ENCODE measurements around the gene TAGLN.
A peak's percentile ranks its signal among the peaks of the same experiment; 100 is the strongest.

The TAGLN gene

DNA sequence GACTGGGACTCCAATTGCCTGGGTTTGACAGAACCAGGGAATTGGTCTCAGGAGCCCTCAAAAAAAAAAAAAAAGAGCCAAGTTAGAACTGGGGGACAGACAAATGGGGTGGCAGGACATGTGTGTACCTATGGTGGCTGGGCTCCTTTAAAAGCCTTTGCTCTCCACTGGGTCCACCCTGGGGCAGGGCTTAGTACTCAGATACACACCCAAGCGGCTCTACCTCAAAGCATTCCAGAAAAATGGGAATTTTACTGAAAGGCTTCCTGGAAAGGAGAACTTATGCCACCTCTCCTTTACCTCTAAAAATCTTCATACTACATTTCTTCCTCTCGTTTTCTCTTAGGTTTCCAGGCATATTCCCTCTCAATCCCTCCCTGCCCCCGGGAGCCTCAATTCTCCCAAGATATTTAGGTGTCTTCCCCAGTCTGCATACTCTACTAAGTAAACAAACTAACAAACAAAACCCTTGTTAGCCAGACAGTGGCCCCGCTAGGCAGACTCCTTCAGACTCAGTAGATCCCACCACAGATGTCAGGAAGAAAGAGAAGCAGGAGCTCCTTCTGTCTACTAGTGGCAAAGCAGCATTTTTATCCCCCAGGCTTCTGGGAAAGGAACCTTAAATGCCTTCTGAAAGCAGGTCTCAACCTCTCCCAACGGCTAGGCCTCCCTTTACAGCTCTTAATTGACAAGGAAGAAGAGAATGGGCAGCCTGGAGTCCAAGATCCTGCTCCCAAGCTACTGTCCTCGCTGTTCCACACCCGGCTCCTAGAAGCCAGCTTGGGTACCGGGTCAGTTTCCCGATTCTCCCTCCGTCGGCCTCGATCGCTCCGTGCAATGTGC lies 32.0 kb downstream of the TAGLN start:
- DNase-seq (ENCODE audit: low read depth), result no peak

DNA sequence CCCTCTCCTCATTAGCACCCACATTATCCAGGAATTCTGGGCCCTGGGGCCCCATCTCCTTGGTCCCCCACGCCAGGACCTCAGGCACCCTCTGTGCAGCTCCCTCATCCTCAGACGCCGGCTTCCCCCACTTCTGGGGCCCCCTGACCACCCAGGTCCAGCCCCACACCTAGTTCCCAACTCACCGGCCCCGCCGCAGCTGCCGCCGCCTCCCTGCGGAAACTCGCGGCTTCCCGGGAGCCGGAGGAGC lies 32.6 kb downstream of the TAGLN start, which contains the start of gene PCSK7:
PCSK7 (minus strand) TSS at position 232 of the 250 bp plus-strand sequence. CDS start 2,229 bp downstream, outside the sequence.
- no peak for DNase-seq (ENCODE audit: low read depth)

DNA sequence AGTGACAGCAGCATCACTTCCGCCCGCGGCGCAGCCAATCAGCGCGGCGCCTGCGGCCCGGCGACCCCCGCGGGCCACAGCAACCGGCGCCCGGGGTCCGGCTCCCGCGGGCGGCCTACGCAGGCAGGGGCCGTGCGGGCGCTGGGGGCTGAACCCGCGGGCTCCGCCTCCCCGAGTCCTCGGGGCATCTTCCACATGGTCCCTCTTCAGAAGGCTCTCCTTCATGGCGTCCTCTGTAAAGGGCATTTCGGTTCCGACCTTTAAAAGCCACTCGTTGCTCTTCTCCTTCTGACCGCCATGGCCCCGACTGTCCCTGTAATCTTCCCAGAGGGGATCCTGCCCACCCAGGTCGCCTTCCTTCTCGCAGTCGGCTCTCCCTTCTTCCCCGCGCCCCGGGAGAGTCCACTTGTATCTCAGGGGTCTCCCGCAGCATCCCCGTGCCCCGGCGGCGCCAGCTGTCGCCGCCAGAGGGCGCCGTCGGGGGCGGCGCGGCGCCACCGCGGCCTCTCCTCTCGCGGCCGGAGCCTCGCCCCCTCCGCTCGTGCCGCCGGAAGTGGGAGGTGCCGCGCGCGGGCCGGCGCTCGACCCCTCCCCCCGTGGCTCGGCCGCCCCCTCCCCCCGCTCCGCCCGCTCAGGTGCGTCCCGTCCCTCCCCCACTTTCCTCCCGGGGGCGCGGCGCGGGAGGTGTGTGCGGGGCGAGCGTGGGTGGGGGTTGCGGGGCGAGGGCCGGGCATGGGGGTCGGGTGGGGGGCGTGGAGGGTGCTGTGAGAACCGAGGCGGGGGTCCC lies 33.1 kb downstream of the TAGLN start, which contains the start of gene RNF214:
RNF214 (plus strand) TSS at position 580 of the 787 bp plus-strand sequence. CDS start 1,602 bp downstream, outside the sequence.
- DNase-seq (ENCODE audit: low read depth), result peak; percentile 72

DNA sequence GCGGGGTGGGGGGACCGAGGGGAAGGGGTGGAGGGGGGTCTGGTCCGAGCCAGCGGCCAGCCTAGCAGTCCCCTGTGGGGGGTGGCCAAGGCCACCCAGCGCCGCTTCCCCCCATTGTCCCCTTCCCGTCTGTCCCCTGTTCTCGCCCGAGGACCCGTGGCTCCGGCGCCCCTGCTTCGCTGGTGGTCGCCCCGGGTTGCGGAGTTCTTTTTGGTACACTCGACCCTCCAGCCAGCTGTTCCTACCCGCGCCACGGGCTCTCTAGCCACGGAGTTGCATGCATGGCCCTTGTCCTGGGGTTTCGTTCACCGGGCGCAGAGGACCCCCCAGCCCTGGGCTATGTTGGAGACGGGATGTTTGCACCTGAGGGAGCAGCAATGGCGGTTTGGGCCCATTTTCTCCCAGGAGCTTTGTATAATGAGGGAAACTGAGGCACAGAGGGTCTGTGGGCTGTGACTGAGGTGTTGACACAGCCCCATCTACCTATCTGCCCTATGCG lies 33.8 kb downstream of the TAGLN start:
- DNase-seq (ENCODE audit: low read depth), result no peak

- no peak for DNase-seq (ENCODE audit: low read depth)
Measured at GRCh38 chr11:117238221-117238620, 39.1 kb downstream of the TAGLN start.

DNA sequence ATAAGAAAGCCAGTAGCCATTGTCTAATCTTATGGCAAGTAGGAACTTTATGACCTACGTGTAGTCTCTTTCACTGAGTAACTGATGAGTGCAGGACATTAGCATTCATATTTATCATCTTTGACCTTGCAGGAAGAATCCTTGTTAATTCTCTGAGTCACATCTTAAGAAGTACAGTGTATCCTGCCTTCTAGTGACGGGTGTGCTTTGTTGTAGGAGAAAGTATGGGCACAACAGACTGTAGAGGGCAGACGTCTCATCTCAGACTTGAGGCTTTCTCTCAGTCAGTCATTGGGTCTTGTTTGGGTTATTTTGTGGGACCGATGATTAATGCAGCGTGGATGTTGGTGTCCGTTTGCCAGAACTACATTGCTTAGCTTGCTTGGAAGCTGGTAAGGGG lies 40.1 kb downstream of the TAGLN start:
- no peak for DNase-seq (ENCODE audit: low read depth)

GRCh38 chr11:117248341-117248740 lies 49.2 kb downstream of the TAGLN start:
- DNase-seq (ENCODE audit: low read depth), result no peak

DNA sequence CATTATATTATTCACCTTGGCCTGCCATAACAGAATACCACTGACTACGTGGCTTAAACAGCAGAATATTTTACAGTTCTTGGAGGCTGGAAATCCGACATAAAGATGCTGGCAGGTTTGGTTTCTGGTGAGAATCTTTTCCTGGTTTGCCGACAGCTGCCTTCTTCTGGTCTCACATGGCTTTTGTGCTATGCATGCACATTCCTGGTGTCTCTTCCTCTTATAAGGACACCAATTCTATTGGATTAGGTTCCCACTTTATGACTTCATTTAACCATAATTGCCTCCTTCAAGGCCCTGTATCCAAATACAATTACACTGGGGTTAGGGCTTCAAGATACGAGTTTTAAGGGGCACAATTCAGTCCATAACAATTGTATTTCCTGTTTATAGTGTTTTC lies 50.4 kb downstream of the TAGLN start:
- no peak for DNase-seq (ENCODE audit: low read depth)

DNA sequence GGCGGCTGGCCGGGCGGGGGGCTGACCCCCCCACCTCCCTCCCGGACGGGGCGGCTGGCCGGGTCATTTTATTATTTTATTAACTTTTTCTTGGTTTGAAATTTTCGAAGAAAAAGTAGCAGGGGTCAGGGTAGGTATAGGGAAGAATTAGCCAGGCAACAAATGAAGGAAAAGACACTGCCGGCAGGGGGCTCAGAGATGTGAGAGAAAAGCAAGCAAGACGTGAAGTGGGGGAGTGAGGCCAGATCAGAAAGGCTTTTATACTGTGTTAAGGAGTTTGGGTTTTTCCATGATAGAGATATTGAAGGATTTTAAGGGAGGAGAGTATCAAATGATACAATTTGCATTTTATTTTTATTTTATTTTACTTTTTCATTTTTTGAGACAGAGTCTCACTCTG lies 52.3 kb downstream of the TAGLN start:
- DNase-seq (ENCODE audit: low read depth), result no peak

DNA sequence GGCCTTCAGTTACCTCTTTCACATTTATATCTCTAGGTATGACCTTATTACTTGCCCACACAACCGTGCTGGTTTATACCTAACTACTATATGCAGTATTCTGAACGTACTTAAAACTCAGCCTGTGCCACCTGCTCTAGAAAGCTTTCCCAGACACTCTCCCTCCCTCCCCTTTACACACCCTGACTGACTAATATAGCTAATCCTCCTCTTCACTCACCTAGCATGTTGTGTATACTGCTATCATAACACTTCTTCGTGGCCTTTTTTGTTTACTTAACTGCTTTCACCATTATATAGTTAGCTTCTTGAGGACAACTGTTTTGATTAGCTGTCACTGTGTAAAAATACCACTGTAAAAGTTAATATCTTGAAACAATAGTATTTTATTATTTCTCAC lies 56.8 kb downstream of the TAGLN start:
- no peak for DNase-seq (ENCODE audit: low read depth)

DNA sequence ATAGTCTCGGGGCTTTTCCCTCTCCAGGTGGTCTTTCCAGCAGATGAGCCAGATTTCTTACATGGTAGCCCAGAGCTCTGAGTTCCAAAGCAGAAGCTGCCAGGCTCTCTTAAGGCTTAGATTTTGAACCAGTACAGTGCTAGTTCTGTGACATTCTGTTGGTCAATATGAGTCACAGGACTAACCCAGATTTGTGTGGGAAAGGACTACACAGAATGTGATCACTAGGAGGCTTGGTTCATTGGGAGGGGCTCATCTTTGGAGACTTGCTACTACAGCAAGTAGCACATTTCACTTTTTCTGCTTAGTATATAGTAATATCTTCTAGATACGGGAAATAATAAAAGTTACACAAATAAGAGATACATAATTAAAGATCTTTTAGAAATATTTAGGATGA lies 57.4 kb downstream of the TAGLN start:
- no peak for DNase-seq (ENCODE audit: low read depth)

Data from activated T-helper 1 cell treated with Interleukin-2 at 50 U/mL for 16 hours (primary cell).